B cell (primary cell): ENCODE results near the gene TRIM61. TPM values are rescaled to one million over a fixed set of nuclear protein-coding genes. Genes with fewer than 3 reads are reported as not detected.

Experiments
- ATAC-seq: fragments of 200-7000 bp; cut with Tn5 transposase; one replicate; pipeline ENCODE4 v1.10.0; 2021; ENCODE audit warnings: low read depth, mild to moderate bottlenecking, moderate number of reproducible peaks, moderate library complexity
- CTCF ChIA-PET: fragments of 350-600 bp; sonication (Branson Sonifier 250); formaldehyde crosslinking; loops from one replicate; lab custom pipeline; 2021; ENCODE audit warnings: antibody characterized with exemption, inconsistent platforms; lab: Charles Lee
- POLR2A ChIA-PET: fragments of 350-600 bp; sonication (Branson Sonifier 250); formaldehyde crosslinking; loops from one replicate; lab custom pipeline; 2021; ENCODE audit warnings: antibody characterized with exemption; lab: Charles Lee
- DNase-seq: peaks from one replicate; pipeline ENCODE4 v3.0.0; 2013
- H2AFZ ChIP-seq: 2 replicates; pipeline ENCODE4 v1.6.1; 2012; ENCODE audit warnings: mild to moderate bottlenecking, low read depth, low read length; ENCODE audit not compliant: insufficient read depth, poor library complexity, severe bottlenecking
- H3K27ac ChIP-seq, 2 donors: 1 replicate in 1 of 2; 2 replicates in 1 of 2; pipeline ENCODE4 v1.5.1; 2012 to 2013; ENCODE audit warnings: low read length in 2 of 2, mild to moderate bottlenecking in 2 of 2, moderate library complexity in 1 of 2
- H3K27me3 ChIP-seq, 4 experiments: fragments of 200-600 bp in 1 of 4; sonication (generic) in 1 of 4; replicated peaks in 1 of 4; 1 replicate in 2 of 4; 2 replicates in 2 of 4; pipeline versions ENCODE4 v1.6.1 to v1.7.0; 2013 to 2016; ENCODE audit warnings: low read length in 3 of 4, mild to moderate bottlenecking in 2 of 4, mixed read lengths in 1 of 4, moderate library complexity in 1 of 4; ENCODE audit not compliant: insufficient read depth in 4 of 4, control insufficient read depth in 3 of 4; ENCODE audit errors: control extremely low read depth in 1 of 4
- H3K36me3 ChIP-seq, 2 experiments: replicated peaks in 1 of 2; 1 replicate in 1 of 2; 2 replicates in 1 of 2; pipeline versions ENCODE4 v1.6.1 to v1.7.1; 2013; ENCODE audit warnings: low read length in 1 of 2; ENCODE audit not compliant: insufficient read depth in 2 of 2, control insufficient read depth in 1 of 2; ENCODE audit errors: control extremely low read depth in 1 of 2, extremely low read depth in 1 of 2
- H3K4me1 ChIP-seq, 2 donors: fragments of 200-600 bp in 1 of 2; sonication (generic) in 1 of 2; 1 replicate in 1 of 2; 2 replicates in 1 of 2; pipeline versions ENCODE4 v1.5.1 to v1.6.1; 2013 to 2017; ENCODE audit warnings: low read length in 2 of 2; ENCODE audit not compliant: control insufficient read depth in 2 of 2, insufficient read depth in 2 of 2
- H3K4me2 ChIP-seq: replicated peaks from 2 replicates; pipeline ENCODE3; 2012; ENCODE audit warnings: mild to moderate bottlenecking, low read depth, low read length; ENCODE audit not compliant: poor library complexity, severe bottlenecking
- H3K4me3 ChIP-seq, 5 experiments: fragments of 200-600 bp in 1 of 5; sonication (generic) in 1 of 5; 1 replicate in 3 of 5; 2 replicates in 2 of 5; pipeline versions ENCODE4 v1.5.1 to v1.7.0; 2011 to 2016; ENCODE audit warnings: low read length in 4 of 5, mild to moderate bottlenecking in 4 of 5, low read depth in 2 of 5, control low read depth in 1 of 5, moderate library complexity in 1 of 5; ENCODE audit not compliant: insufficient read depth in 1 of 5; ENCODE audit errors: control extremely low read depth in 1 of 5, extremely low read depth in 1 of 5
- H3K79me2 ChIP-seq: fragments of 200-600 bp; sonication (generic); one replicate; pipeline ENCODE4 v1.6.0; 2016; ENCODE audit warnings: low read length; ENCODE audit not compliant: control insufficient read depth, insufficient read depth
- H3K9ac ChIP-seq: fragments of 200-600 bp; sonication (generic); 2 replicates; pipeline ENCODE4 v1.6.1; 2017; ENCODE audit warnings: mild to moderate bottlenecking, low read length, moderate library complexity
- H3K9me3 ChIP-seq, 3 donors: one replicate each; pipeline versions ENCODE4 v1.6.1 to v1.7.1; 2013; ENCODE audit warnings: low read length in 2 of 3; ENCODE audit not compliant: control insufficient read depth in 2 of 3, insufficient read depth in 1 of 3; ENCODE audit errors: control extremely low read depth in 1 of 3
- H4K20me1 ChIP-seq: 2 replicates; pipeline ENCODE4 v1.6.0; 2012; ENCODE audit warnings: mild to moderate bottlenecking, low read length; ENCODE audit not compliant: insufficient read depth, control insufficient read depth, poor library complexity, severe bottlenecking
- H3K27ac Mint-ChIP-seq: one replicate; pipeline ENCODE4 v1.8.0; 2021; ENCODE audit warnings: mixed read lengths
- H3K27me3 Mint-ChIP-seq: one replicate; pipeline ENCODE4 v1.8.0; 2021; ENCODE audit warnings: mixed read lengths
- H3K4me1 Mint-ChIP-seq: one replicate; pipeline ENCODE4 v1.8.0; 2021; ENCODE audit warnings: mixed read lengths
- H3K4me3 Mint-ChIP-seq: one replicate; pipeline ENCODE4 v1.8.0; 2021; ENCODE audit warnings: mixed read lengths
- H3K9me3 Mint-ChIP-seq: one replicate; pipeline ENCODE4 v1.8.0; 2022; ENCODE audit warnings: mixed read lengths; ENCODE audit not compliant: insufficient read depth
- EZH2 ChIP-seq: IDR thresholded peaks from 2 replicates; pipeline ENCODE4 v1.6.1; 2012; ENCODE audit warnings: borderline replicate concordance, low read depth, mild to moderate bottlenecking, moderate library complexity, low read length; ENCODE audit not compliant: insufficient read depth, poor library complexity, severe bottlenecking
- WGBS: methylation state at CpG from one replicate; pipeline ENCODE4 v1.1.5; 2013; ENCODE audit warnings: missing lambda C conversion rate; ENCODE audit not compliant: insufficient coverage; 5-methylcytosine and 5-hydroxymethylcytosine counted together
- intact Hi-C: fragments of 100-400 bp; cut with micrococcal nuclease; formaldehyde crosslinking; loops from one replicate; pipeline ENCODE4 v1.10.0; 2022
- polyA plus RNA-seq: library from polyadenylated mRNA; depleted of rRNA; stranded (reverse); fragments of >200 nt; gene quantifications from 2 replicates; pipeline ENCODE4 v1.2.3, GENCODE V29; 2012
- total RNA-seq, 2 donors: library from RNA; stranded (reverse); fragments of 120-200 nt in 1 of 2; gene quantifications; 1 replicate in 1 of 2; 2 replicates in 1 of 2; pipeline versions ENCODE4 v1.2.3 to v1.2.4, GENCODE V29; 2013 to 2022
- TF ChIP-seq, protein P1 (sequence below): fragments of 200-600 bp; IDR thresholded peaks from one replicate; pipeline ENCODE4 v1.8.0; 2022; ENCODE audit warnings: antibody characterized with exemption, mild to moderate bottlenecking

TRIM61 gene
- total and polyA plus RNA-seq, 2 donors (not counting 1 experiment from before 2014, with no cell fraction given), result 0.16 to 2.2 TPM

DNA sequence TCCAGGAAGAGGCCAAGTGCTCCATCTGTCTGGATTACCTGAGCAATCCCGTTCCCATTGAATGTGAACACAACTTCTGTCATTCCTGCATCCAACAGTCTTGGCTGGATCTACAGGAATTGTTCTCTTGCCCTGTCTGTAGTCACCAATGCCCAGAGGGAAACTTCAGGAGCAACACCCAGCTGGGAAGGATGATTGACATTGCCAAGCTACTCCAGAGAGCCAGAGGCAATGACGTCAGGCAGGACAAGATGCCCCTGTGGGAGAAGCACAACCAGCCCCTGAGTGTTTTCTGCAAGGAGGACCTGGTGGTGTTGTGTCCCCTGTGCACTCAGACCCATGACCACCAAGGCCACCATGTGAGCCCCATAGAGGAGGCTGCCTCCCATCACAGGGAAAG lies 33.0 kb upstream of the TRIM61 start:
- ChIA-PET POLR2A (no interaction called here), CTCF (no interaction called here)
- Mint-ChIP-seq H3K9me3 (no peaks in the 10 kb centered on the region), H3K4me1 (no peaks in the 10 kb centered on the region), H3K27ac (no peak overlapping the region), H3K4me3 (no peak overlapping the region), H3K27me3 (peaks cover 14% of the 10 kb centered on the region)
- H3K4me2 ChIP-seq, result no peak overlapping the region
- intact Hi-C loops, result no loop called here
- H3K27ac ChIP-seq, result no peak overlapping the region
- TF ChIP-seq EZH2, result no peak
- TF ChIP-seq, protein P1, sequence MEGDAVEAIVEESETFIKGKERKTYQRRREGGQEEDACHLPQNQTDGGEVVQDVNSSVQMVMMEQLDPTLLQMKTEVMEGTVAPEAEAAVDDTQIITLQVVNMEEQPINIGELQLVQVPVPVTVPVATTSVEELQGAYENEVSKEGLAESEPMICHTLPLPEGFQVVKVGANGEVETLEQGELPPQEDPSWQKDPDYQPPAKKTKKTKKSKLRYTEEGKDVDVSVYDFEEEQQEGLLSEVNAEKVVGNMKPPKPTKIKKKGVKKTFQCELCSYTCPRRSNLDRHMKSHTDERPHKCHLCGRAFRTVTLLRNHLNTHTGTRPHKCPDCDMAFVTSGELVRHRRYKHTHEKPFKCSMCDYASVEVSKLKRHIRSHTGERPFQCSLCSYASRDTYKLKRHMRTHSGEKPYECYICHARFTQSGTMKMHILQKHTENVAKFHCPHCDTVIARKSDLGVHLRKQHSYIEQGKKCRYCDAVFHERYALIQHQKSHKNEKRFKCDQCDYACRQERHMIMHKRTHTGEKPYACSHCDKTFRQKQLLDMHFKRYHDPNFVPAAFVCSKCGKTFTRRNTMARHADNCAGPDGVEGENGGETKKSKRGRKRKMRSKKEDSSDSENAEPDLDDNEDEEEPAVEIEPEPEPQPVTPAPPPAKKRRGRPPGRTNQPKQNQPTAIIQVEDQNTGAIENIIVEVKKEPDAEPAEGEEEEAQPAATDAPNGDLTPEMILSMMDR, result no peak
- no peak overlapping the region for H3K9ac ChIP-seq
- no peaks in the 10 kb centered on the region for H3K36me3 ChIP-seq
- 79% methylated on average over 2 of the region's 2 CpGs for WGBS
- H2AFZ ChIP-seq, result no peak overlapping the region
- H3K9me3 ChIP-seq, result no peaks in the 10 kb centered on the region
- no peaks in the 10 kb centered on the region for H4K20me1 ChIP-seq
- ATAC-seq (no peak), DNase-seq (no peak)
- H3K79me2 ChIP-seq, result no peaks in the 10 kb centered on the region
- H3K27me3 ChIP-seq, result no peaks in the 10 kb centered on the region
- no peak overlapping the region for H3K4me3 ChIP-seq
- no peaks in the 10 kb centered on the region for H3K4me1 ChIP-seq

DNA sequence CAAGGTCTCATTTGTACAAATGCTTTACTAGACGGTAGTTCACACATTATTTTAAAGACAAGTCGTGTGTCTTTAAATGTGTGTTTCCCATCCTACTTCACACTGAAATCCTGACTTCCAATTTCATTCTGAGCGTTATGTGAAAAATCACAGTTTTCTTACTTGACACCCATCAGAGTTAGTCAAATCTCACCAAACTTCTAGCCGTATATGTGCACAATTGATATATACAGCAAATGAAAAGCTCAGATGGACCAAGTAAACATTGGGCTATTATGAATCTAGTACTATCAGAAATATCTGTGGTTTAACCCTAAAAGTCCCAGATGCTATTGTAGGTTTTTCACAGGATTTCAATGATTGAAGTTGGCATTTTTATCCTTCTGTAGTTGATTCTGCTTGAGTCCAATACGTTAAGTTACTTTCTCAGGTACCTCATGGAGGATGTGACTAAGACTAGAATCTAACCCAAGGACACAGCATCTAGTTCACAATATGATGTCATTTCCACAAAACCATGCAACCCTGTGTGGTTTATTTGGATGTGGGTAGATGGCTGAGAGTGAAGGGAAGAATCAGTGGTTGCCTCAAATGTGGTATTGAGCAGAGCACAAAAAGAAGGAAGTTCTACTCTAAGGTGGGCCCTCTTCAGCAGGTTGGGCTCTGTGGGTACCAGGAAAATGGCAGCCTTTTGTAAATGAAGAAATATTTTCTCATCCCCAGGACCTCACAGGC lies 32.2 kb upstream of the TRIM61 start:
- WGBS, result no CpG with 5 or more reads among the region's 5 CpGs
- Mint-ChIP-seq H3K9me3 (no peaks in the 10 kb centered on the region), H3K27ac (no peak overlapping the region), H3K4me3 (no peak overlapping the region), H3K27me3 (peaks cover 19% of the 10 kb centered on the region), H3K4me1 (no peaks in the 10 kb centered on the region)
- H2AFZ ChIP-seq, result no peak overlapping the region
- H3K4me3 ChIP-seq, result no peak overlapping the region
- H3K79me2 ChIP-seq, result no peaks in the 10 kb centered on the region
- ChIA-PET POLR2A (no interaction called here), CTCF (no interaction called here)
- ATAC-seq, result no peak
- H4K20me1 ChIP-seq, result no peaks in the 10 kb centered on the region
- H3K27me3 ChIP-seq, result no peaks in the 10 kb centered on the region
- intact Hi-C loops, result no loop called here
- TF ChIP-seq, protein P1, result no peak
- no peak for TF ChIP-seq EZH2
- no peaks in the 10 kb centered on the region for H3K36me3 ChIP-seq
- no peaks in the 10 kb centered on the region for H3K4me1 ChIP-seq
- H3K4me2 ChIP-seq, result no peak overlapping the region
- H3K27ac ChIP-seq, result no peak overlapping the region
- no peak overlapping the region for H3K9ac ChIP-seq
- no peak for DNase-seq
- no peaks in the 10 kb centered on the region for H3K9me3 ChIP-seq
